NCI-H1092 treated with DMSO at 0.1 percent for 48 hours (cell line): Measurements from ENCODE around the gene SCN9A.
"Not testable (repeated sequence)": the region's sequence is repeated elsewhere in the genome, so short reads cannot be mapped to it uniquely, and the experiment has no call there.

ENCODE experiments used
- DNase-seq: peaks from one replicate; lab custom pipeline; 2025; lab: John Stamatoyannopoulos, UW

The SCN9A gene

DNA sequence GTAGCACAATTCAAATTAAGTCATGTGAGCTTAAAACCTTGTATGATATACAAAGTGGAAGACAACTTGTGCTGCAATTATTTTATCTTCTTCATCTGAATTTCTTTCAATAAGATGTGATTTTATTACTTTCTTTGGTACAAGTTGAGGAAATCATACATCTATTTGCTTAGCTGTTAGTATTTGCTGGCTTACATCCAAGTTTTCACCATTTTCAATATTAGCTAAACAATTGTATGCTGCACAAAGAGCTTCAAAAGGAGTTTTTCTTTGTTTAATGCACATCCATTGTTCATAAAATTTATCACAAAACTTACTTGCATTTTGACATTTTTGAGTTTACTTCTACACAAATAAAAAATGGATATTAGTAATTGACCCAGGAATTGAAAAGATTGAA, 40.9 kb downstream of the SCN9A start:
- DNase-seq = peak; percentile 41

DNA sequence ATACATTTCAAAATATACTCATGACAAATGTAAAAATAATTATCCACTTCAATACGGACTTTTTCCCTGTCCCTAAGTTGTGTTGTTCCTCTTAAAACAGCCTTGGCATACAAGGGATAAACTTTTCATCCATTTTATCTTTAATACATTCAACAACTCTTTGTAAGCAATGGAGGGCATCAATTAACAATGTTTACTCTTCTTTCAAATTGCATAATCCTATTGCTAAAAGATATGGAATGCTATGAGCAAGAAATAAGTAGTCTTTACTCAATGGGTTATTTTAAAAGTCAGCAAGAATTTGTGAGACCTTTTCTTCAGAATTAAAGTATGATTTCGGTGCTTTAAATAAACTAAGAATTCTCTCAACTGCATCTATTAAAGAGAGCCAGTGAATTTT, 41.9 kb downstream of the SCN9A start:
- no peak for DNase-seq

DNA sequence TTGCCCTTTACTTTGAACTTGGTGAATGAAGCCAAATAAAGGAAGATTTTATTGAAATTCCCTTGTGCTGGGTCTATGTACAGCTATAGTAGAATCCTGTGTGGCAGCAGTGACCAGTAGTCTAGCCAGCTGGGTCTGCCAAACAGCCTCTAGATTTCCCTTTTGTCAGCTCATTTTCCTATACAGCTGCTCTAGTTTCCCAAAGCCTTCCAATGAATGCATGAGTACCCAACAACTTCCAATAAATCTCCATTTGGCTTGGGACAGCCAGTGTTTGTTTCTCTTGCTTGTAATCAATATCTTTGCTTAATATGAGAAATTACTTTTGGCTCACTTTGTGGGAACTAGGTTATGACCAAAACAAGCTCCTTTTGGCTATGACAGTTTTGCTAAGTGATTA, 43.6 kb downstream of the SCN9A start:
- DNase-seq = peak; percentile 6

DNA sequence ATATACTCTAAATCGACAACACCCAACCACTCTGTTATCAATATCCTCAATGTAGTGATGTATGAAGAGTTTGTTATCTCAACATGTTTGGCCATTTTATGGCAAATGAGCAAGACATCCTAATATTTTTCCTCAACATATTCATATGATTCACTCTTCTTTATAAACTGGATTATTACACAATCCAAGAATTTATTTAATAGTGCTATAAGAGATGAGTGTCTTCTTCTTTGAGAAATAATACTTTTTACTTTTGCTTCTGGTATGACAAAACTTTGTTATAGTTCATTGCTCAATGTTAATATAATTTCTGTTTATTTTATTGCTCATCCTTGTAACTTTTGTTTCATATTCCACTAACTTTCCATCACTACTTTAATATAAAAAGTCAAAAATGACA, 44.3 kb downstream of the SCN9A start:
- DNase-seq = no peak

DNA sequence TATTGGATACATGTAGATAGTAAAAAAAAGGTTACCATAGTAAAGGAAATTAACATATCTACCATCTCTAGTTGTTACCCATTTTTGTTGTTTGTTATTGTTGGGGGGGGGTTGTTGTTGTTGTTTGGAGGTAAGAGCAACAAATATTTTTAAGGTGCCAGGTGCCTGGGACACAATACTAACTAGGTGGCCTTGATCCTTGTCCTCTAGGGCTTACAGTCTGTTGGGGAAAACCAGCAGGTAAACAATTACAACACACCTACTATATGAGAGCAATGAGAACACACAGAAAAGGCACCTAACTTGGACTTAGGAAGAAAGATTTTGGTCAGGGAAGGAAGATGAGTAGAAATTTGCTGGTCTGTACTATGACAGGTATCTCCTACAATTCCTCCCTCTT, 46.3 kb downstream of the SCN9A start:
- no peak for DNase-seq

DNA sequence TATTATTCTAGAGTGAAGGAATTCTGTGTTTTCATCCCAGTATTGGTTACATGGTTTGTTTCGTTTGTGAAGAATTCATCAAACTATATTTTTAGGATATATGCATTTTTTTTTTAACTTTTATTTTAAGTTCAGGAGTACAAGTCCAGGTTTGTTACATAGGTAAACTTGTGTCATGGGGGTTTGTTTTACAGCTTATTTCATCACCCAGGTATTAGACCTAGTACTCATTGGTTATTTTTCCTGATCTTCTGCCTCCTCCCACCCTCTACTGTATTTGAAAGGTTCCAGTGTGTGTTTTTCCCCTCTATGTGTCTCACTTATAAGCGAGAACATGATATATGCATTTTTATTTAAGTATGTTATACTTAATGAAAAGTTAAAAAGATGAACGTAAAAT, 47.6 kb downstream of the SCN9A start:
- no peak for DNase-seq

DNA sequence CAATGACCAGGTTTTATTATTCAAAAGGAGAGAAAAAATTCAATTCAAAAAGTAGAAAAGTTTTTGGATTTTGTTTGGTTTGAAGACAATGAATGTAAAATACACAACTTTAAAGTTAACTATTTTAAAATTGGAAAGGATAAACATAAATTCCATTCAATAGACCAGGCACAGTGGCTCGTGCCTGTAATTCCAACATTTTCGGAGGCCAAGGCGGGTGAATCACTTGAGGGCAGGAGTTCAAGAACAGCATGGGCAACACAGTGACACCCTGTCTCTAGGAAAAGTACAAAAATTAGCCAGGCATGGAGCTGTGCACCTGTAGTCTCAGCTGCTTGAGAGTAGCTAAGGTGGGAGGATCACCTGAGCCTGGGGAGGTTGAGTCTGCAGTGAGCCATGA, 54.7 kb downstream of the SCN9A start:
- DNase-seq = no peak

DNA sequence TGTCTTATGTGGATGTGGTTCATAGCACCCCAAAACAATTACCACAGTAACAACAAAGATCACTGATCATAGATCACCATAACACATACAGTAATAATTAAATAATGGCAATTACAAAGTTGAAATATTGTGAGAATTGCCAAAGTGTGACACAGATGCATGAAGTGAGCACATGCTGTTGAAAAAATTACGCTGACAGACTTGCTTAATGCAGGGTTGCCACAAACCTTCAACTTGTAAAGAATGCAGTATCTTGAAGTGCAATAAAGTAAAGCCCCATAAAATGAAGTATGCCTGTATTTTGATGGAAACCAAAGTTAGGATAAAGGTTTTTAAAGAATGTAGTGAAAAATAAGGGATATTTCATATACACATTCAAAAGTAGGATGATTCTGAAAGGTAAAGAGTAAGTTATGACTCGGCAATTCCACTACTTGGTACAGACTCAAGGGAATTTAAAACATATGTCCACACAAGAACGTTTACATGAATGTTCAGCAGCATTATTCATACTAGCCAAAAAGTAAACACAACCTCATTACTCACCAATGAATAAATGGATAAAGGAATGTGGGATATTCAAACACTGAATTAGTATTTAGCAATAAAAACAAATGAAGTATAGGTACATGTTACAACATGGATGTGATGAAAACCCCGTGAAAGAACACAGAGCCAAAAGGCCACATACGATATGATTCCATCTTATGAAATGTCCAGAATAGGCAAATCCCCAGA, 61.6 kb downstream of the SCN9A start:
- DNase-seq = no peak

DNA sequence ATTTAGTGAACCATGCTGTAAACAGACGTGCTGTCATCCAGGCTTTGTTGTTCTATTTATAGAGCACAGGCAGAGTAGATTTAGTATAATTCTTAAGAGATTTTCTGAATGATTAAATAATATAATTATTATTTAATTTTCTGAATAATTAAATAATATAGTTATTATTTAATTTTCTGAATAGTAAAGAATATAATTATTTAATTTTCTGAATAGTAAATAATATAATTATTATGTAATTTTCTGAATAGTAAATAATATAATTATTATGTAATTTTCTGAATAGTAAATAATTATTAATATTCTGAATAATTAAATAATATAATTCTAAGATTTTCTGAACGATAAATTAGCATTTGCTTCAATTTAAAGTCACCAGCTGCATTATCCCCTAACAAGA, 62.9 kb downstream of the SCN9A start:
- DNase-seq = not testable (repeated sequence)

DNA sequence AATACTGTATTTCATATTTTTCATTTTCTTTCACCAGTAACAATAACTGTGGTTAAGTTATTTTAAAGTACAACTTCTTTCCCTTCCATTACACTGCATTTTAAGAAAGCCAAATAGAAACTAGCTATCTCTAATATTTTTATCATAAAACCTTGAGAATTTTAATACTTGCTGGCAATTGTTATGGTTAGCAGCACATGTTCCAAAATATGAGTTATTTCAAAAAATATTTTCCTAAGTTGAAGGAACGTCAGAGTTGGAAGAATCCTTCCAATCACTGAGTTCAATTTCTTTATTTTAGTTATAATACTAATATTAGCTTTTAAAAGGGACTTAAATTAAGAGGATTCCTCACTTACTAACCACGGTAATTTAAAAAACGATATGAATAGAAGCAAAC, 68.4 kb downstream of the SCN9A start:
- no peak for DNase-seq

DNA sequence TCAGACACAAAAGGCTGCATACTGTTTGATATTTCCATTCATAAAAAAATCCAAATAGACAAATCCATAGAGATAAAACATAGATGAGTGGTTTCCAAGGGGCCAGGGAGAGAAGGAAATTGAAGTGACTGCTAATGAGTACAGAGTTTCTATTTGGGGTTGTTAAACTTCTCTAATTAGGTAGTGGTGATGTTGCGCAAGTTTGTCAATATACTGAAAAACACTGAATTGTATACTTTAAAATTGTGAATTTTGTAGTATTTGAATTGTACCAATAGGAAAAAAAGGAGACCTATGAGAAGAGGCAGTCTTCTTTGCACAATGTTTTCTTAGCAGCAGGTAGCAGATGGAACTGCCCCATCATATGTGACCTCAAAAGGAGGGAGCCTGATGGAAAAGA, 71.1 kb downstream of the SCN9A start:
- no peak for DNase-seq

DNA sequence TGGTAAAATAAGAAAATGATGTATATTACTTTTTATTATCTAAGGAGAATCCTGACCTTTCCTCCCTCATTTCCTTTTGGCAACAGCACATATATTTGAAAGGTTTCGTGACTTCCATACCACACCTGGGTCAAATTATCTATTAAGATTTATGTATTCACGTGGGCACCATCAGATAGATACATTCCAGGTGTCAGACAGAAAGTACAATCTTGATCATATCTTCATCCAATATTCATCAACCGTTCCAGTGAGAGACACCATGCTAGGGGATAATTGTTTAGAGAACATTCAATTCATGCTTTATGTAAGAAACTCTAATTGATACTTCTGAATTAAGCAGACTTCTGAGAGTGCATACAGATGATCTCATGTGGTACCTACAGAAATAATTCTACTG, 73.7 kb downstream of the SCN9A start:
- DNase-seq = no peak

DNA sequence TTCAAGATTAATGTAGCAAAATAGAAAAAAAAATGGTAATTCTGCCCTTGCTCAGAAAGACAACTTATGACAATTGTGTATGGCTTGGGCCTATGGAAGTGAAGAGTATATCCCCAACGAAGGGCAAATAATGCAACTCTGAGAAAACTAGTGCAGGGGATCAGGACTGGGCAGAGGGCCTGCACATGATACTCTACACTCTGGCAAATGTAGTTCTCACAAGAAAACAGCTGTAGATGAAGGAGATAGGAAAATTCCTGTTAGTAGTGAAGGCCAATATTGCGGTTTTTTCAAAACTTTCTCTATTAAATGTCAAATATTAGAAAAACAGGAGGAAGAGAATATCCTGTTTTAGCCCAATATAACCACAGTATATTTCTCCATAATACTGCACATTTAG, 77.8 kb downstream of the SCN9A start:
- DNase-seq = no peak

DNA sequence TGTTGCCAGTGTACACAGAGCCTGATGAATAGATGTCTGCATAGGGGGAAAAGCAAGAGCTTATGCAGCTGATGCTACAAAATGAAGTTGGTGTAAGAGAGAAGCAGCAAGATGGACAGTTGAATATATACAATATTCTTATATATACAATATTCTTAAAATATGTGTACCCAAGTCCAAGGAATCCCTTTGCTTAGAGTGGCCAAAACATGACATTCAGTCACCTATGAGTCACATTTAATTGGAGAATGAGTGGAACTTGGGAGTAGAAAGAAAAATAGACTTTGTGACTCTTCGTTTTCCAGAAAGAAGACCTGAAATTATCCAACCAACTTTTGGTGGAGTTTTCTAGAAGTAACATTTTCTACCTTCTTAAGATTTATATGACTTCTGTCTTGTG, 81.8 kb downstream of the SCN9A start:
- no peak for DNase-seq

DNA sequence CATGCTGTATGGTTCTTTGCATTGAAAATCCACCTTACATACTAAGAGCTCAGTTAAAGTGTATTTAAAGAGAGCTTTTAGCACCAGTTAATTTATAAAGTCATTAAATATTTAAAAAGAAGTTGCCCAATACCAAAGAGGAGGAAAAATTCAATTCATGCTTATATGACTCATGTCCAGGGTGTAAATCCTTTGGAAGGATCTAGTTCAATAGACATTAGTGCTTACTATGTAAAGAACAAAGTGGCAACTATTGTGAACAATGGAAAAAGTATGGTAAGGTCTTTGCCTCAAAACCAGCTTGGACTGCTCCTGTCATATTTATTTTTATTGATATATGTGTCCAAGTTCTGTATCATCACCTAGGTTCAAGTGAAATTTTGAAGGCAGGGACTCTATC, 90.5 kb downstream of the SCN9A start:
- DNase-seq = no peak

DNA sequence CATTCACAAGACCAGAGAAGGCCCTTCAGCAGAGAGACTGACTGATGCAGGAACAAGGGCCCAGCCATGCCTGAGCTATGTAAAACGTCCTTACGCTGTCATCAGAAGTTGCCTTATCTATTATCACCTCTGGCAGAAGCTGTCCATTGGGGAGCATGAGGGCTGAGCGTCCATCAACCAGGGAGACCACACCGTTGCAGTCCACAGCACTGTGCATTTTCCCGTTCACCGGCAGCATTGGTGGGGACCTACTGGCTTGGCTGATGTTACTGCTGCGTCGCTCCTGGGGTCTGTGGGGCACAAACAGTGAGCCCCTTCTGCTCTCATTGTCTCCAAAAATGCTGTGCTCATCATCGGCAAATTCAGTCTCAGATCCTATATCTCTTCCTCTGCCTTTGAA, 91.4 kb downstream of the SCN9A start:
- no peak for DNase-seq

DNA sequence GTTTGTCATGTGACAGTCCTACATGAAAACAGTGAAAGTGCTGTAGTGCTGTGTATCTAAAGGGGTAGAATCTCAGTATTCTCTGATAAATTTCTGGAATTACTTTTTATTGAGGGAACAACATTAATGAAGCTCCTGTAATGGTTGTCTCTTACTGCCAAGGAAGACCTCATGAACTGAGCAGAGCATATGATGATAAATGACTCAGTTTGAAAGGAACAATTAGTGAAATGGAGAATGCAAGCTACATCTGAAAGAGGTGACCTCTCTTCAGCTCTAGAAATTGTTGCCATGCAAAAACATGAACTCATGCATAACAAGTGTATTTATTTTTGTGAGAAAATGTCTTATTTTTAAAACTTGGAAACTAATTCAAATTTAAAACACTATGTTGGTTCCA, 93.6 kb downstream of the SCN9A start:
- DNase-seq = no peak

DNA sequence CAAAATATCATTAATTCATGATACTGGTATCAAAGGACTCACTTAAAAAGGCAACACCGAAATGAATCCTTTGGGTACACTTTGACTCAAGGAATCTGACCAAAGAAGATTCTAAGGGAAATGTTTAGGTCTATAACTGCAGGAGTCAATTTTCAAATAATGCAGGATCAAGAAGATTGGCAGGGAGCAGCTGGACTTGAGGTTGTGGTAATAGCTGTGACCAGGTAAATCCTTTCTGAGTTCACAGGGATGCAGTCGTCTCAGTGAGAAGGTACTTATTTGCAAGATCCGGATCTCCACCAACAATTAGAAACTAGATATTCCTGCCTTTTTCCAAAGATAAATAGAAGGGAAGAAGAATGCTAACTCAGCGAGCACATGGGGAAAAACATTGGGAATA, 96.9 kb downstream of the SCN9A start:
- no peak for DNase-seq

DNA sequence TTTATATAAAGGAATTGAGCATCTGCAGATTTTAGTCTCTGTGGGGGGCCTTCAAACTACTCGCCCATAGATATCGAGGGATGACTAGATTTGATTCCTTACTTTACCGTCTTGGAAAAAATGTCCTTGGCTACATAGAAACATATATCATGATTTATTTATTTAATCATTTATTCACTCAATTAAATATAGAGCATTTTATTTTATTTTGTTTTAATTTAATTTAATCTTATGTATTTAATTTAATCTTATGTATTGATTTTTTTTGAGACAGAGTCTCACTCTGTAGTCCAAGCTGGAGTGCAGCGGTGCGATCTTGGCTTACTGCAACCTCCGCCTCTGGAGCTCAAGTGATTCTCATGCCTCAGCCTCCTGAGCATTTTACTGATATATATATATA, 105.4 kb downstream of the SCN9A start:
- no peak for DNase-seq

DNA sequence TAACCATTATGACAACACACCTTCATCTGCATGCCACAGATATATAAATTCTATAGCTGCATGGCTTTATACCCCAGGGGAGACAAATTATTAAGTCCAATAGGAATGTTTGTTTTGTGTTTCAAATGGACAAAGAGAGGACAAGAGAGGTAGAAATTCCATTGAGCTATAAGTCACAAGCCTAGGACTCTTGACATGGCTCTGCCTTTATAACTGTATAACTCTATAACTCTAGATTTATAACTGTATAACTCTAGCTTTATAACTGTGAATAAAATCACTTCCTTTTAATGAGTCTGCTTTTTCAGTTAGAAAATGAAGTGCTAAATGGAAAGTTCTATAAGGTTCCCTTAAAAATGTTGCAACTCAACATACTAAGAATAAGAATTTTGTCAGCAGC, 106.4 kb downstream of the SCN9A start:
- no peak for DNase-seq

DNA sequence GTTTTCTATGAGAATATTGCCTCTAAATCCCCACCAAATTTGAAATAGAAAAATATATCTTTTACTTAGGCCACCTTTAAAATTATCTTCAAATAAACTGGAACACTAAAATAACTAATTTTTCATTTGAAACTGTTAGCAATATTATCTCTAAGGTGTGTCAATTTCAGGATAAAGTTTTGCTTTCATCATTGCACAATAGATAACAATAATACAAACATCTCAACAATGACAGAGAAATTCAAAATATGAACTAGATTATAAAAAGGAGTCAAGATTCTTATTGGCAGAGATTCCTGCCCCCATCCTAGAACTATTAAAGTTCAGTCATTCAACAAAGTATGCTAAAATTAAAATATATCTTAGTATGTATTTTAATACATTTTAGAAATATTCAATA, 117.9 kb downstream of the SCN9A start:
- no peak for DNase-seq

DNA sequence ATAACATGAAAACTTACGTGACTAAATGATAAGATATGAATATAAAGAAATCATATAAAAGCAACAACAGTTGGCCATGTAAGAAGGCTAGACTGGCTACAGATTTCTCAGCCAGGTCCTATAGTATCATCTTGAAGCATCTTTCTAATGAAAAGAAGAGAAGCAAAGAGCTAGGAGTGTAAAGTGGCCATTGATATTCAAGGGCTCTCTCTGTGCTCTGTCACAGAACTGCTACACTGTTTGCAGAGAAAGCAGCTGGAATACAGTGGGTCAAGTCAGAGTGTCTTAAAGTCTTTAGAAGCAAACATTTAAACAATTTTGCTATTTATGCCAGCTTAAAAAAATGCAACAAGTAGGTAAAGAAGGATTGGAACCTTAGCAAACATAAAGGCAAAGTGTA, 118.8 kb downstream of the SCN9A start:
- no peak for DNase-seq

DNA sequence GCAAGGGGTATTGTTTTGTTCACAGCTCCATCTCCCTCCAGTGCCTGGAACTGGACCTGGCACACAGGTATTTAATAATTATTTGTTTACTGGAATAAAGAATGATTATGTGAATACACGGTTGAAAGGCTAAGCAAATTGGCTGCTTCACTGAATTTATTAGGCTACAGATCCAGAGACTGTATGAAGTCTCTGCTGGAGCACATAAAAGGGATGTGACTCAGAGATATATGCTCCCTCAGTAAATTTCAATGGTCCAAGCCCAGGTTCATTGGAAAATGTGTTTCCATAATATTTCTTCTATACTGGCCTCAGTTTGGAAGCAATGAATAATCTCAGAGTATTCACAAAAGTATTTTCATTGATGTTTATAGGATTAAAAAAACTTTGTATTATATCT, 126.4 kb downstream of the SCN9A start:
- DNase-seq = no peak

DNA sequence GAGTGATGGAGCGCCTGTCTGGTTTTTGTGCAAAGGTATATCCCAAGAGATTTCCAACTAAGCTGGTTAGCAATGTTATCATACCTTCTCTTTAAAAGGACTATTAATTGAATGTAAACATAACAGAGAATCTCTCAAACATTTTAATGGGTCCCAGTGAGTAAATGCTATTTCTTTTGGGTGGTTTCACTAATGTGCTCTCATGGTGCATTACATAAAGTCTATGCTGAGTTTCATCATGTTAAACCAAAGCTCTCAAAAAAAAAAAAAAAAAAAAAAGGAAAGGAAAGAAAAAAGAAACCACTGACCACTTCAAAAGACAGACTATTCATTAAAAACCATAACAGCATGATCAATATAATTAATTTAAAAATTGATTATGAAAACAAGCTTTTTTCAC, 128.8 kb downstream of the SCN9A start:
- DNase-seq = no peak

DNA sequence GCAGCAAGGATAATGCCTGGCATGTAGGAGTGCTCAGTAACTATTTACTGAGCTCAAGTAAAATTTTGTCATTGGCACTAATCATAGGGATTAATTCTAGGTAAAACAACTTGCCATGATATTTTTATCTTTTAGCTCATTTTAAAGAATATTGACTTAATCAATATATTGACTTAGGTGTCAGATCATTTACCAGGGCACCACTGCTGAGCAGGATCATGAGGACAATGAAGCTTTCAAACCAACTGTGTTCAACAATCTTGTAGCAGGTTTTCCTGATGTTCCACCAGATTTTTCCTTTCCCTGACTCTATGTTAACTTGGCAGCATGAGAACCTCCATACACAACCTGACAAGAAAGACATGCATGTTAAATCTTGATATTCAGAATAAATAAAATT, 133.4 kb downstream of the SCN9A start:
- DNase-seq = no peak
